ENCODE results near the gene CCDC122.

CCDC122 gene

DNA sequence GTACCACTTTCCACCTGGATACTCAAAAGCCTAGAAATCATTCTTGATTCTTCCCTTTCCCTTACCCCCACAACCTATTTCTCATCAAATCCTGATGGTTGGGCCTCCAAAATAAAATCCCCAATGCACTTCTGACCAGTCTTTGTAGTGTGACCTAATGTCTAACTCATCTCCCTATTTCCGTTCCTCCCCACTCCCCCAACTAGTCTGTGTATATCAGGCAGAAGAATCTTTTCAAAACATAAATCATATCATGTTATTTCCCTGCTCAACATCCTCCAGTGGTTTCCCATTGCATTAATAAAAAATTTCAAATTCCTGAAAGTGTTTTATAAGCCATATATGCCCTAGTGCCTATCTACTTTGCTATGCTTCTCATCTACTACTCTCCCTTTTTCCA lies 17.7 kb downstream of the CCDC122 start:
- TF ChIP-seq, protein P1, sequence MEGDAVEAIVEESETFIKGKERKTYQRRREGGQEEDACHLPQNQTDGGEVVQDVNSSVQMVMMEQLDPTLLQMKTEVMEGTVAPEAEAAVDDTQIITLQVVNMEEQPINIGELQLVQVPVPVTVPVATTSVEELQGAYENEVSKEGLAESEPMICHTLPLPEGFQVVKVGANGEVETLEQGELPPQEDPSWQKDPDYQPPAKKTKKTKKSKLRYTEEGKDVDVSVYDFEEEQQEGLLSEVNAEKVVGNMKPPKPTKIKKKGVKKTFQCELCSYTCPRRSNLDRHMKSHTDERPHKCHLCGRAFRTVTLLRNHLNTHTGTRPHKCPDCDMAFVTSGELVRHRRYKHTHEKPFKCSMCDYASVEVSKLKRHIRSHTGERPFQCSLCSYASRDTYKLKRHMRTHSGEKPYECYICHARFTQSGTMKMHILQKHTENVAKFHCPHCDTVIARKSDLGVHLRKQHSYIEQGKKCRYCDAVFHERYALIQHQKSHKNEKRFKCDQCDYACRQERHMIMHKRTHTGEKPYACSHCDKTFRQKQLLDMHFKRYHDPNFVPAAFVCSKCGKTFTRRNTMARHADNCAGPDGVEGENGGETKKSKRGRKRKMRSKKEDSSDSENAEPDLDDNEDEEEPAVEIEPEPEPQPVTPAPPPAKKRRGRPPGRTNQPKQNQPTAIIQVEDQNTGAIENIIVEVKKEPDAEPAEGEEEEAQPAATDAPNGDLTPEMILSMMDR (IDR thresholded peaks at IDR 0.05; ENCODE audit: control insufficient read depth, extremely low read depth, insufficient read depth), result no peak
- no peak overlapping the region for H3K4me3 ChIP-seq (ENCODE audit: low read depth, low read length)
- DNase-seq (ENCODE audit: low read depth), result no peak

DNA sequence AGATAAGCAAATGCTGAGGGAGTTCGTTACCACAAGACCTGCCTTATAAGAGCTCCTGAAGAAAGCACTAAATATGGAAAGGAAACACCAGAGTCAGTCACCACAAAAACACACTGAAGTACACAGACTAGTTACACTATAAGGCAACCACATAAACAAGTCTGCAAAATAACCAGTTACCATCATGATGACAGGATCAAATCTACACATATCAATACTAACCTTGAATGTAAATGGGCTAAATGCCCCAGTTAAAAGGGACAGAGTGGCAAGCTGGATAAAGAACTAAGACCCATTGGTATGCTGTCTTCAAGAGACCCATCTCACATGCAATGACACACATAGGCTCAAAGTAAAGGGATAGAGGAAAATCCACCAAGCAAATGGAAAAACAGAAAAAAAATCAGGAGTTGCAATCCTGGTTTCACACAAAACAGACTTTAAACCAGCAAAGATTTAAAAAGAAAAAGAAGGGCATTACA lies 26.6 kb downstream of the CCDC122 start:
- TF ChIP-seq, protein P1 (IDR thresholded peaks at IDR 0.05; ENCODE audit: control insufficient read depth, extremely low read depth, insufficient read depth), result no peak
- DNase-seq (ENCODE audit: low read depth), result no peak

DNA sequence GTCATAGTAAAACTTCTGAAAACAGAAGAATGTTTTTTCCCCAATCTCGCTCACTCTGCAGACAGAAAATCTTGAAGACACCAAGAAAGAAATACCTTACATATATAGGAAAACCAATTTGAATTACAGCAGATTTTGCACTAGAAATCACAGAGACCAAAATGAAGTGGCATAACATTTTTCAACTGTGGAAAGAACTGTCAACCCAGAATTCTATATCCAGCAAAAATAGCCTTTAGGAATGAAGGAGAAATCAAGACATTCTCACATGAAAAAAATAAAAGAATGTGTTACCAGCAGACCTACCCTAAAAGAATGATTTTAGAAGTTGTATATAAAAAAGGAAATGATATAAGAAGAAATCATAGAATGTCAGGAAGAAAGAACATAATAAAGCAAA lies 28.7 kb downstream of the CCDC122 start:
- TF ChIP-seq, protein P1 (IDR thresholded peaks at IDR 0.05; ENCODE audit: control insufficient read depth, extremely low read depth, insufficient read depth), result no peak
- no peak overlapping the region for H3K4me3 ChIP-seq (ENCODE audit: low read depth, low read length)
- no peak for DNase-seq (ENCODE audit: low read depth)

More for the DNA sequence above, 26.6 kb downstream of the CCDC122 start:
- H3K4me3 ChIP-seq (ENCODE audit: low read depth, low read length), result no peak overlapping the region

DNA sequence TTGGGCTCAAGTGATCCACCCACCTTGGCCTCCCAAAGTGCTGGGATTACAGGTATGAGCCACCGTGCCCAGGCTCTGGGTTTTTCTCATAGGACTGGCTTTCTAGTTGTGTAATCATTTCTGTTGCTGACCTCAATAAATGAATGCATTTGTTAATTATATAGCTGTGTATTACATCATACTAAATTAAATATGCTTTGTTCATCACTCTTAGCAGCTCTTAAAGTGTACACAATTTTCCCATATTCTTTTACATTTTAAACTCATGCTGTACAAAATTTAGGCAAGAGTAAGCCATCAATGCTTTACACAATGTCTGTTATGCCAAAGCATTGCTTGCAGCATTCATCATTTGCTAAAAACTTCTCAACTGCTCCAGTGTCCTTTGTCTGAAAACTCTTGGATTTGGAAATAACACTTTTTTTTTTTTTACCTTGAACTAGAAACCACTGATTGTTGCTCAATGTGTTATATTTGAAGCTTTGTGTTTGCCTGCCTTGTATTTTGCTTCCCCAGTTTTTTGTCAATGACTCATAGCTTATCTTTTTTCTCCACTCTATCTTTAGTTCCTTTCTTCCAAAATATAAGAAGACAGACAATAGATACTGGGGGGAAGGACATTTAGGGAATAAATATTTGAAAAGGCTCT lies 31.4 kb downstream of the CCDC122 start:
- DNase-seq (ENCODE audit: low read depth), result no peak
- no peak overlapping the region for H3K4me3 ChIP-seq (ENCODE audit: low read depth, low read length)
- TF ChIP-seq, protein P1 (IDR thresholded peaks at IDR 0.05; ENCODE audit: control insufficient read depth, extremely low read depth, insufficient read depth), result no peak

- TF ChIP-seq, protein P1 (IDR thresholded peaks at IDR 0.05; ENCODE audit: control insufficient read depth, extremely low read depth, insufficient read depth), result no peak
- no peak for DNase-seq (ENCODE audit: low read depth)
- H3K4me3 ChIP-seq (ENCODE audit: low read depth, low read length), result no peak overlapping the region
Observed at GRCh38 chr13:43846496-43847158, 32.9 kb downstream of the CCDC122 start.

GRCh38 chr13:43838909-43839308 lies 40.6 kb downstream of the CCDC122 start:
- H3K4me3 ChIP-seq (ENCODE audit: low read depth, low read length), result no peak overlapping the region
- TF ChIP-seq, protein P1 (IDR thresholded peaks at IDR 0.05; ENCODE audit: control insufficient read depth, extremely low read depth, insufficient read depth), result no peak
- no peak for DNase-seq (ENCODE audit: low read depth)
